ENCODE data around the gene NIFK. TPM values are rescaled to one million over a fixed set of nuclear protein-coding genes. Genes with fewer than 3 reads are reported as not detected.

NIFK gene
- total and polyA plus RNA-seq, 2 of the 4 experiments (the other 2 are of a cell fraction), result 19.5 to 24.3 TPM

GRCh38 chr2:121766624-121767023 lies 29.9 kb upstream of the NIFK start:
- Histone ChIP-seq H2AK5ac (ENCODE audit: low read depth, low read length) (no peak overlapping the region), H3K4ac (ENCODE audit: low read depth, low read length) (no peak overlapping the region), H2BK15ac (ENCODE audit: low read depth, low read length) (no peak overlapping the region), H3K56ac (ENCODE audit: extremely low read depth, insufficient read depth, low read length) (no peak overlapping the region), H3K27ac (ENCODE audit: insufficient read depth, low read length) (no peak overlapping the region), H4K5ac (ENCODE audit: low read depth, low read length) (no peak overlapping the region), H2AK9ac (replicated peaks; ENCODE audit: low read depth, low read length, poor library complexity) (no peak overlapping the region), H3K9ac (ENCODE audit: low read depth, low read length) (no peak overlapping the region), H3K9me3 (ENCODE audit: control insufficient read depth, insufficient read depth, low read length) (no peaks in the 10 kb centered on the region), H4K8ac (ENCODE audit: low read depth in 2 of 2, low read length in 2 of 2) (no peak overlapping the region), H3K18ac (ENCODE audit: low read depth, low read length) (no peak overlapping the region), H4K20me1 (ENCODE audit: insufficient read depth, low read length) (no peaks in the 10 kb centered on the region), H3K79me1 (ENCODE audit: low read depth in 1 of 2, low read length in 2 of 2) (peaks cover 3 to 6% of the 10 kb centered on the region in 2 experiments; a peak in 2 of 4 replicates), H3K14ac (replicated peaks; ENCODE audit: low read depth, low read length) (no peak overlapping the region), H3K23ac (ENCODE audit: low read depth, low read length) (no peak overlapping the region), H3K27me3 (ENCODE audit: control insufficient read depth, insufficient read depth, low read length) (no peaks in the 10 kb centered on the region), H2BK120ac (ENCODE audit: low read depth, low read length) (no peak overlapping the region), H3K4me2 (ENCODE audit: low read depth, low read length) (no peak overlapping the region), H3K36me3 (ENCODE audit: control insufficient read depth, insufficient read depth, low read length) (peaks cover 27% of the 10 kb centered on the region), H3K9me1 (ENCODE audit: insufficient read depth, low read length) (no peaks in the 10 kb centered on the region; the same call in 1 of the 2 replicates), H2BK20ac (ENCODE audit: low read depth, low read length) (no peak overlapping the region), H4K91ac (ENCODE audit: insufficient read depth, low read depth, low read length) (no peak overlapping the region), H2AFZ (replicated peaks; ENCODE audit: low read length, poor library complexity) (no peak overlapping the region), H3K4me3 (ENCODE audit: insufficient read depth, low read depth, low read length) (no peak overlapping the region), H2BK5ac (ENCODE audit: low read depth, low read length, poor library complexity, severe bottlenecking) (no peak overlapping the region), H3K4me1 (ENCODE audit: control insufficient read depth, insufficient read depth, low read length) (no peaks in the 10 kb centered on the region)
- WGBS, 2 experiments (ENCODE audit: extremely low coverage in 2 of 2, insufficient read length in 1 of 2), result no CpG with 5 or more reads among the region's 1 CpG
- ChIA-PET POLR2A (ENCODE audit: unreplicated experiment) (no interaction called here), CTCF (no interaction called here)
- DNase-seq, result no peak
- intact Hi-C loops (cut with micrococcal nuclease) (no loop called here), in situ Hi-C loops (cut with MboI; ENCODE audit: low sequenced_read_pairs) (no loop called here), dilution Hi-C loops (cut with HindIII; ENCODE audit: low sequenced_read_pairs, unreplicated experiment) (no loop called here)
- TF ChIP-seq RFX5 (IDR thresholded peaks at IDR 0.05; ENCODE audit: low read depth, low read length) (no peak), CHD1 (IDR thresholded peaks at IDR 0.05; ENCODE audit: low read depth, low read length) (no peak), RAD21 (IDR thresholded peaks at IDR 0.05; ENCODE audit: low read length) (no peak), MAZ (IDR thresholded peaks at IDR 0.05; ENCODE audit: borderline replicate concordance, low read depth, low read length) (no peak), POLR2A (IDR thresholded peaks at IDR 0.05; ENCODE audit: low read depth, low read length) (no peak), MXI1 (IDR thresholded peaks at IDR 0.05; ENCODE audit: borderline replicate concordance, low read depth, low read length) (no peak), RCOR1 (IDR thresholded peaks at IDR 0.05; ENCODE audit: insufficient replicate concordance, low read length) (no peak), SMC3 (IDR thresholded peaks at IDR 0.05; ENCODE audit: low read depth, low read length) (no peak), NFE2L2 (IDR thresholded peaks at IDR 0.05; ENCODE audit: low read depth, low read length) (no peak)
- TF ChIP-seq, protein P1, sequence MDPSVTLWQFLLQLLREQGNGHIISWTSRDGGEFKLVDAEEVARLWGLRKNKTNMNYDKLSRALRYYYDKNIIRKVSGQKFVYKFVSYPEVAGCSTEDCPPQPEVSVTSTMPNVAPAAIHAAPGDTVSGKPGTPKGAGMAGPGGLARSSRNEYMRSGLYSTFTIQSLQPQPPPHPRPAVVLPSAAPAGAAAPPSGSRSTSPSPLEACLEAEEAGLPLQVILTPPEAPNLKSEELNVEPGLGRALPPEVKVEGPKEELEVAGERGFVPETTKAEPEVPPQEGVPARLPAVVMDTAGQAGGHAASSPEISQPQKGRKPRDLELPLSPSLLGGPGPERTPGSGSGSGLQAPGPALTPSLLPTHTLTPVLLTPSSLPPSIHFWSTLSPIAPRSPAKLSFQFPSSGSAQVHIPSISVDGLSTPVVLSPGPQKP (IDR thresholded peaks at IDR 0.05; ENCODE audit: borderline replicate concordance, low read depth, low read length), result no peak
- no peak for ATAC-seq (ENCODE audit: low read depth)
- no TSS peak for BruUV-seq (replicated peaks)
